Hematopoietic multipotent progenitor cell treated with erythropoietin and hydrocortisone succinate and interleukin-3 and kit ligand, for 4 days (in vitro differentiated cells): ENCODE data around the gene DEPDC5.

Source experiments
- DNase-seq: peaks from one replicate; pipeline ENCODE4 v3.0.0-alpha.2; 2015

The DEPDC5 gene

GRCh38 chr22:31853736-31854495 lies 100.1 kb downstream of the DEPDC5 start:
- DNase-seq: no peak

GRCh38 chr22:31857247-31857646 lies 103.4 kb downstream of the DEPDC5 start:
- no peak for DNase-seq

GRCh38 chr22:31861226-31861840 lies 107.5 kb downstream of the DEPDC5 start:
- no peak for DNase-seq

- DNase-seq: peak; percentile 20
Measured at GRCh38 chr22:31866918-31867317, 113.1 kb downstream of the DEPDC5 start.

GRCh38 chr22:31867386-31868153 lies 113.8 kb downstream of the DEPDC5 start:
- DNase-seq: peak; percentile 80

GRCh38 chr22:31869739-31870138 lies 115.9 kb downstream of the DEPDC5 start:
- DNase-seq: no peak

GRCh38 chr22:31870890-31871289 lies 117.1 kb downstream of the DEPDC5 start:
- DNase-seq: no peak

GRCh38 chr22:31871480-31871879 lies 117.7 kb downstream of the DEPDC5 start:
- peak; percentile 48 for DNase-seq

- DNase-seq: peak; percentile 68
Measured at GRCh38 chr22:31872209-31872608, 118.4 kb downstream of the DEPDC5 start.

- no peak for DNase-seq
Measured at GRCh38 chr22:31874821-31875220, 121.0 kb downstream of the DEPDC5 start.

- peak; percentile 71 for DNase-seq
Measured at GRCh38 chr22:31876156-31876920, 122.5 kb downstream of the DEPDC5 start.

GRCh38 chr22:31879585-31879984 lies 125.8 kb downstream of the DEPDC5 start:
- no peak for DNase-seq

- no peak for DNase-seq
Measured at GRCh38 chr22:31881200-31881599, 127.4 kb downstream of the DEPDC5 start.

GRCh38 chr22:31881865-31882264 lies 128.0 kb downstream of the DEPDC5 start:
- DNase-seq: no peak

- DNase-seq: no peak
Measured at GRCh38 chr22:31882971-31883370, 129.2 kb downstream of the DEPDC5 start.

- DNase-seq: no peak
Measured at GRCh38 chr22:31883989-31884388, 130.2 kb downstream of the DEPDC5 start.

- peak; percentile 86 for DNase-seq
Measured at GRCh38 chr22:31891366-31892079, 137.7 kb downstream of the DEPDC5 start.

GRCh38 chr22:31892080-31892433 lies 138.2 kb downstream of the DEPDC5 start:
- DNase-seq: no peak

- DNase-seq: no peak
Measured at GRCh38 chr22:31893460-31893859, 139.6 kb downstream of the DEPDC5 start.

GRCh38 chr22:31895411-31896123 lies 141.7 kb downstream of the DEPDC5 start:
- DNase-seq: peak; percentile 74

GRCh38 chr22:31896472-31896871 lies 142.7 kb downstream of the DEPDC5 start:
- peak; percentile 59 for DNase-seq
